ENCODE results near the gene TLX3. TPM values are rescaled to one million over a fixed set of nuclear protein-coding genes. Genes with fewer than 3 reads are reported as not detected.

The TLX3 gene
- total RNA-seq: not detected in 3 replicates

DNA sequence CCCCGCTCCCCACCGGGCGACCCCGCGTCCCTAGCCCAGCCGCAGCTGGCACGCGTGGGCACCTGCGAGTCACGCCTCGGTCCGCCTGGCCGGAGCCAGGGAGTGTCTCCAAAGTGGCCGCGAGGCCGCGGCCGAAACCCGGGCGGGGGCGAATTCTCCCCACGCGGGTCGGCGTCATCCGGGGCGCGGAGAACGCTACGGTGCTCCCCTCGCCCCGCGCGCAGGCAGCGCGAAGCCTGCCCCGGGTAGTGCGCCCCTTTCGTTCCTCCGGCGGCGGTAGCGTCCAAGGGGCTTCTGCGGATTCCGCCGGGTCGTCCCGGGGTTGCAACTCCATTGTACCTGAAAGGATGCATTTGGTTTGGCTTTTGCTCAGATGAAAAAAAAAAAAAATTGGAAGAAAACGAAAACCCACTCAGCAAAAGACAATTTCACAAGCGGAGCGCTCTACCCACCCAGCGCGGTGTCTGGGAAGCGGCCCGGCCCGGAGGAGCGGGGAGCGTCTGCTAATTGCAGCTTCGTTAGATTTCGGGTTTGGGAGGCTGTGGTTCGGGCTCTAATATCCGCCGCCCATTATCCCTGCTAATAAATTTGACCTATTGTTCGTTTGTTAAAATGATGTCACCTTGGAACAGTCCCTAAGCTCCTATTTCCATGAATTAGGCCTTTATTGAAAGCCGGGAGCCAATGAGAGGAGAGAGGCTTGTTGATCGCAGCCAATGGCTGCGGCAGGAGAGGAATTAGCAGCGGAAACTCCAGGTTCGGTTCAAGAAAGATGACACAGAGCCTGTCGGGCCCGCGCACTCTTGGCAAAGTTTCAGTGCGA is at the start of gene TLX3:
TLX3 (plus strand) TSS at position 796 of the 823 bp plus-strand sequence. CDS start 118 bp downstream, outside the sequence.
- Mint-ChIP-seq H3K9me3 (no peaks in the 10 kb centered on the region), H3K4me1 (peaks cover 15% of the 10 kb centered on the region), H3K27ac (no peak within 1 kb of the TSS), H3K27me3 (ENCODE audit: low read depth) (peaks cover 91% of the 10 kb centered on the region), H3K36me3 (no peaks in the 10 kb centered on the region), H3K4me3 (no peak within 1 kb of the TSS)
- no peak for DNase-seq (ENCODE audit: low spot score in 2 of 2, unreplicated experiment in 2 of 2)
- TF ChIP-seq, protein P1, sequence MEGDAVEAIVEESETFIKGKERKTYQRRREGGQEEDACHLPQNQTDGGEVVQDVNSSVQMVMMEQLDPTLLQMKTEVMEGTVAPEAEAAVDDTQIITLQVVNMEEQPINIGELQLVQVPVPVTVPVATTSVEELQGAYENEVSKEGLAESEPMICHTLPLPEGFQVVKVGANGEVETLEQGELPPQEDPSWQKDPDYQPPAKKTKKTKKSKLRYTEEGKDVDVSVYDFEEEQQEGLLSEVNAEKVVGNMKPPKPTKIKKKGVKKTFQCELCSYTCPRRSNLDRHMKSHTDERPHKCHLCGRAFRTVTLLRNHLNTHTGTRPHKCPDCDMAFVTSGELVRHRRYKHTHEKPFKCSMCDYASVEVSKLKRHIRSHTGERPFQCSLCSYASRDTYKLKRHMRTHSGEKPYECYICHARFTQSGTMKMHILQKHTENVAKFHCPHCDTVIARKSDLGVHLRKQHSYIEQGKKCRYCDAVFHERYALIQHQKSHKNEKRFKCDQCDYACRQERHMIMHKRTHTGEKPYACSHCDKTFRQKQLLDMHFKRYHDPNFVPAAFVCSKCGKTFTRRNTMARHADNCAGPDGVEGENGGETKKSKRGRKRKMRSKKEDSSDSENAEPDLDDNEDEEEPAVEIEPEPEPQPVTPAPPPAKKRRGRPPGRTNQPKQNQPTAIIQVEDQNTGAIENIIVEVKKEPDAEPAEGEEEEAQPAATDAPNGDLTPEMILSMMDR (IDR thresholded peaks at IDR 0.05; ENCODE audit: unreplicated experiment): no peak

DNA sequence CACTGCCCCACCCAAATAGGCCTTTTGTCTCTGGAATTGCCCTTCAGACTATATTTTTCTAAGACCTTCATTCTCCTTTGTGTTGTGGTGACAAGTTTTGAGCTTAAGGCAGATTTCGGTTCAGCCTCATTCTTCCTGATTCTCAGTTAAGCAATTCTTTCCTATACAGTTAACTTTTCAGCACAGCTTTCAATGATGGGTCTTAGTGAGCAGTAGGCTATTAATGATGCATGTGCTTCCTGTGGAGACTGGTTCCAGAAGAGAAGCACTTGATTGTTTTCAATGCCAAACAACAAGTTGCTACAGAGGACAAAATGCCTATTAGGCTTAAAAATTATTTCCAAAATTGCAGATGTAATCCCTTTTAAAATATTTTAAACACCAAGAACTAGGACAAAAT is 47.7 kb upstream of the TLX3 start:
- TF ChIP-seq, protein P1 (IDR thresholded peaks at IDR 0.05; ENCODE audit: unreplicated experiment): no peak
- H3K27ac Mint-ChIP-seq: no peak overlapping the region
- DNase-seq (ENCODE audit: low spot score in 2 of 2, unreplicated experiment in 2 of 2): no peak
- peaks cover 2% of the 10 kb centered on the region for H3K4me1 Mint-ChIP-seq
- peaks cover 3% of the 10 kb centered on the region for H3K9me3 Mint-ChIP-seq
- no peak overlapping the region for H3K4me3 Mint-ChIP-seq
- peaks cover 2% of the 10 kb centered on the region for H3K36me3 Mint-ChIP-seq
- H3K27me3 Mint-ChIP-seq (ENCODE audit: low read depth): no peaks in the 10 kb centered on the region

DNA sequence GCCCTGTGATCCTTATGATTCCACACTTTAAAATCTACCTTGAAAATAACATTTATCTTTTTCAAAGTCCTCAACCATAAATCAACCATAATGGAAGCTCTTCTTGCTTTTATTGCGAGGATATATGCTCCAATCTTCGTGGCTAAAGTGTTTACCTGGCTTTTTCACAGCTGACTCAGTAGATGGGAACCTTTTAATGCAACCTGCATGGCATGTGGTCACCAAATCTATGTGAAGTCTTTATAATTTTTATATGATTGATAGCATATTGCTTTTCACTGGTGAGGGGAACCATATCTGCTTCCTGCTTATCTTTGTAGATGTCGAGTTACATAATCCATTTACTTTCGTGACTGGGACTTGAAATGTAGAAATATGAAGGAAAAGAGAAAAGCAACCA is 47.1 kb upstream of the TLX3 start:
- H3K27ac Mint-ChIP-seq: no peak overlapping the region
- H3K9me3 Mint-ChIP-seq: peaks cover 3% of the 10 kb centered on the region
- no peaks in the 10 kb centered on the region for H3K27me3 Mint-ChIP-seq (ENCODE audit: low read depth)
- peaks cover 2% of the 10 kb centered on the region for H3K36me3 Mint-ChIP-seq
- TF ChIP-seq, protein P1 (IDR thresholded peaks at IDR 0.05; ENCODE audit: unreplicated experiment): no peak
- DNase-seq (ENCODE audit: low spot score in 2 of 2, unreplicated experiment in 2 of 2): no peak
- H3K4me1 Mint-ChIP-seq: peaks cover 2% of the 10 kb centered on the region
- H3K4me3 Mint-ChIP-seq: no peak overlapping the region

DNA sequence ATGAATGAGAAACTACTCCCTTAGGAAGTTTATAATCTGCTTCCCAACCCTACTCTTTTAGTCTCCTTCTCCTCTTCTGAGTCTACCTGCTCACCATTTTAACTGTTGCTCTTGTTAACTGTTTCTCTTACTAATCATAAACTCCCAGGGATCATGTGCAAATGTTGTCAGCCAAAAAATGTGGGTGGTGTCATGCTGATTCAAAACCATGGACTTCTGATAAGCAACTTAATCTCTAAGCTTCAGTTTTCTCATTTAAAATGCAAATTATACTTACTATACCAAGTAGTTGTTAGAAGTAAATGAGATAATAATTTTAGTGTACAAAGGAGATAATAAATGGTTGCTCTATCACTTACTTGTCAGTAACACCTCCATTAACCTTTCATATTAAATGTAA is 45.9 kb upstream of the TLX3 start:
- Mint-ChIP-seq H3K36me3 (peaks cover 2% of the 10 kb centered on the region), H3K9me3 (peaks cover 3% of the 10 kb centered on the region), H3K27ac (no peak overlapping the region), H3K27me3 (ENCODE audit: low read depth) (no peaks in the 10 kb centered on the region), H3K4me1 (peaks cover 2% of the 10 kb centered on the region), H3K4me3 (no peak overlapping the region)
- no peak for DNase-seq (ENCODE audit: low spot score in 2 of 2, unreplicated experiment in 2 of 2)
- TF ChIP-seq, protein P1 (IDR thresholded peaks at IDR 0.05; ENCODE audit: unreplicated experiment): no peak

DNA sequence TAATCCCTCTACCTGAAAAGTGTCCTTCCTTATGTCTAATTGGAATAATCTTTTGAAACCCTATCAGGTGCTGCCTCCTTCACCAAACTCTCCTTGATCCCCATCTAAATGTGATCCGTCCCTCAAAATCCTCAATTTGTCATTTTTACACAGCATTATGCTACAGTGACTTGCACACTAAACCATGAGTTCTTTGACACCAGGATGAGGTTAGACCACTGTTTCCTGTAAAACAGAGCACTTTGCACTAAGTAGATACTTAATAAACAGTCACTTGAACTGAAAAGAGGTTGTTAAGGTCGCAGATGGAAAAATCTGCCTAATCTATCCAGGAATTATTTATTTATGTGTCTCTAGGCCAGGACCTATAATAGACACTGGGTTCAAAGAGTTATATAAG is 44.2 kb upstream of the TLX3 start:
- no peak for DNase-seq (ENCODE audit: low spot score in 2 of 2, unreplicated experiment in 2 of 2)
- TF ChIP-seq, protein P1 (IDR thresholded peaks at IDR 0.05; ENCODE audit: unreplicated experiment): no peak
- H3K9me3 Mint-ChIP-seq: no peaks in the 10 kb centered on the region
- peaks cover 11% of the 10 kb centered on the region for H3K4me1 Mint-ChIP-seq
- no peak overlapping the region for H3K4me3 Mint-ChIP-seq
- no peaks in the 10 kb centered on the region for H3K27me3 Mint-ChIP-seq (ENCODE audit: low read depth)
- H3K27ac Mint-ChIP-seq: no peak overlapping the region
- no peaks in the 10 kb centered on the region for H3K36me3 Mint-ChIP-seq
